ENCODE results near the gene CNDP2. TPM values are rescaled to one million over a fixed set of nuclear protein-coding genes. Genes with fewer than 3 reads are reported as not detected.

The CNDP2 gene
- total RNA-seq, 1 donor from 2014 or later = 182 TPM

GRCh38 chr18:74528913-74529312 is 32.8 kb downstream of the CNDP2 start:
- Mint-ChIP-seq H3K9me3 (ENCODE audit: low read depth) (peaks cover 8% of the 10 kb centered on the region), H3K27me3 (peaks cover 11% of the 10 kb centered on the region), H3K4me3 (ENCODE audit: low read depth) (no peak overlapping the region), H3K4me1 (ENCODE audit: low read depth) (peaks cover 13% of the 10 kb centered on the region), H3K36me3 (ENCODE audit: insufficient read depth) (peaks cover 3% of the 10 kb centered on the region), H3K27ac (no peak overlapping the region)
- TF ChIP-seq CTCF (IDR thresholded peaks at IDR 0.05; ENCODE audit: unreplicated experiment) = no peak
- no peak for DNase-seq (ENCODE audit: low spot score, unreplicated experiment)

DNA sequence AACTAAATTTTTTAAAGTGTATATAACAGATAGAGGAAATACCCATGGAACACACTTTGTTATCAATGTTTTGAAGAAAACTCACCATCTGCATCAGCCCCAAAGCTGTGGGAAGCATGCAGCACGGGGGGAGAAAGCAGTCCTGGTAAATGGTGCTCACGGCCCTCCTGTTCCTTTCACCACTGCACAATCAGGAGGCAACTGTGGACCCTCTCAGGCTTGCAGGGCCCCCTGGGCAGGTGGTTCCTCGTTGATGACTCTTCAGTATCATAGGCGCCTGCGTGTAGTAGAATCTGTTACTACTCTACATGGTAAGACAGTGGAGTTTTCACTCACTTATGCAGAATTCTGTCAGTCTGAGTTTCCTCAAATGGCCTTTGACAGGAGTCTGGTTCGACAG is 33.2 kb downstream of the CNDP2 start:
- Mint-ChIP-seq H3K4me3 (ENCODE audit: low read depth) (no peak overlapping the region), H3K27me3 (peaks cover 11% of the 10 kb centered on the region), H3K9me3 (ENCODE audit: low read depth) (peaks cover 5% of the 10 kb centered on the region), H3K27ac (no peak overlapping the region), H3K36me3 (ENCODE audit: insufficient read depth) (peaks cover under 1% of the 10 kb centered on the region), H3K4me1 (ENCODE audit: low read depth) (peaks cover 11% of the 10 kb centered on the region)
- no peak for DNase-seq (ENCODE audit: low spot score, unreplicated experiment)
- TF ChIP-seq CTCF (IDR thresholded peaks at IDR 0.05; ENCODE audit: unreplicated experiment) = no peak

- Mint-ChIP-seq H3K4me3 (ENCODE audit: low read depth) (no peak overlapping the region), H3K36me3 (ENCODE audit: insufficient read depth) (no peaks in the 10 kb centered on the region), H3K27me3 (peaks cover 11% of the 10 kb centered on the region), H3K27ac (no peak overlapping the region), H3K9me3 (ENCODE audit: low read depth) (peaks cover 5% of the 10 kb centered on the region), H3K4me1 (ENCODE audit: low read depth) (peaks cover 13% of the 10 kb centered on the region)
- no peak for DNase-seq (ENCODE audit: low spot score, unreplicated experiment)
- TF ChIP-seq CTCF (IDR thresholded peaks at IDR 0.05; ENCODE audit: unreplicated experiment) = no peak
Measured at GRCh38 chr18:74529811-74530583, 33.8 kb downstream of the CNDP2 start.

GRCh38 chr18:74530584-74530862 is 34.4 kb downstream of the CNDP2 start:
- no peak for TF ChIP-seq CTCF (IDR thresholded peaks at IDR 0.05; ENCODE audit: unreplicated experiment)
- DNase-seq (ENCODE audit: low spot score, unreplicated experiment) = no peak
- Mint-ChIP-seq H3K27me3 (peaks cover 11% of the 10 kb centered on the region), H3K36me3 (ENCODE audit: insufficient read depth) (no peaks in the 10 kb centered on the region), H3K9me3 (ENCODE audit: low read depth) (peaks cover under 1% of the 10 kb centered on the region), H3K4me1 (ENCODE audit: low read depth) (peaks cover 11% of the 10 kb centered on the region), H3K4me3 (ENCODE audit: low read depth) (no peak overlapping the region), H3K27ac (peak overlapping the region; percentile 8)

GRCh38 chr18:74531043-74531442 is 34.9 kb downstream of the CNDP2 start:
- peaks cover 9% of the 10 kb centered on the region for H3K4me1 Mint-ChIP-seq (ENCODE audit: low read depth)
- no peak for DNase-seq (ENCODE audit: low spot score, unreplicated experiment)
- H3K4me3 Mint-ChIP-seq (ENCODE audit: low read depth) = no peak overlapping the region
- no peaks in the 10 kb centered on the region for H3K36me3 Mint-ChIP-seq (ENCODE audit: insufficient read depth)
- no peak for TF ChIP-seq CTCF (IDR thresholded peaks at IDR 0.05; ENCODE audit: unreplicated experiment)
- H3K27ac Mint-ChIP-seq = no peak overlapping the region
- H3K27me3 Mint-ChIP-seq = peaks cover 11% of the 10 kb centered on the region
- H3K9me3 Mint-ChIP-seq (ENCODE audit: low read depth) = peaks cover 3% of the 10 kb centered on the region

Measured in progenitor cell of endocrine pancreas (in vitro differentiated cells).